B cell (primary cell): Measurements from ENCODE around the gene PTPRT. TPM values are rescaled to one million over a fixed set of nuclear protein-coding genes. Genes with fewer than 3 reads are reported as not detected.

Experiments used
- ATAC-seq: fragments of 200-7000 bp; cut with Tn5 transposase; one replicate; pipeline ENCODE4 v1.10.0; 2021; ENCODE audit warnings: low read depth, mild to moderate bottlenecking, moderate number of reproducible peaks, moderate library complexity
- CTCF ChIA-PET: fragments of 350-600 bp; sonication (Branson Sonifier 250); formaldehyde crosslinking; loops from one replicate; lab custom pipeline; 2021; ENCODE audit warnings: antibody characterized with exemption, inconsistent platforms; lab: Charles Lee
- POLR2A ChIA-PET: fragments of 350-600 bp; sonication (Branson Sonifier 250); formaldehyde crosslinking; loops from one replicate; lab custom pipeline; 2021; ENCODE audit warnings: antibody characterized with exemption; lab: Charles Lee
- DNase-seq: peaks from one replicate; pipeline ENCODE4 v3.0.0; 2013
- H2AFZ ChIP-seq: 2 replicates; pipeline ENCODE4 v1.6.1; 2012; ENCODE audit warnings: mild to moderate bottlenecking, low read depth, low read length; ENCODE audit not compliant: insufficient read depth, poor library complexity, severe bottlenecking
- H3K27ac ChIP-seq, 2 donors: 1 replicate in 1 of 2; 2 replicates in 1 of 2; pipeline ENCODE4 v1.5.1; 2012 to 2013; ENCODE audit warnings: low read length in 2 of 2, mild to moderate bottlenecking in 2 of 2, moderate library complexity in 1 of 2
- H3K27me3 ChIP-seq, 4 experiments: fragments of 200-600 bp in 1 of 4; sonication (generic) in 1 of 4; replicated peaks in 1 of 4; 1 replicate in 2 of 4; 2 replicates in 2 of 4; pipeline versions ENCODE4 v1.6.1 to v1.7.0; 2013 to 2016; ENCODE audit warnings: low read length in 3 of 4, mild to moderate bottlenecking in 2 of 4, mixed read lengths in 1 of 4, moderate library complexity in 1 of 4; ENCODE audit not compliant: insufficient read depth in 4 of 4, control insufficient read depth in 3 of 4; ENCODE audit errors: control extremely low read depth in 1 of 4
- H3K36me3 ChIP-seq, 2 experiments: replicated peaks in 1 of 2; 1 replicate in 1 of 2; 2 replicates in 1 of 2; pipeline versions ENCODE4 v1.6.1 to v1.7.1; 2013; ENCODE audit warnings: low read length in 1 of 2; ENCODE audit not compliant: insufficient read depth in 2 of 2, control insufficient read depth in 1 of 2; ENCODE audit errors: control extremely low read depth in 1 of 2, extremely low read depth in 1 of 2
- H3K4me1 ChIP-seq, 2 donors: fragments of 200-600 bp in 1 of 2; sonication (generic) in 1 of 2; 1 replicate in 1 of 2; 2 replicates in 1 of 2; pipeline versions ENCODE4 v1.5.1 to v1.6.1; 2013 to 2017; ENCODE audit warnings: low read length in 2 of 2; ENCODE audit not compliant: control insufficient read depth in 2 of 2, insufficient read depth in 2 of 2
- H3K4me2 ChIP-seq: replicated peaks from 2 replicates; pipeline ENCODE3; 2012; ENCODE audit warnings: mild to moderate bottlenecking, low read depth, low read length; ENCODE audit not compliant: poor library complexity, severe bottlenecking
- H3K4me3 ChIP-seq, 5 experiments: fragments of 200-600 bp in 1 of 5; sonication (generic) in 1 of 5; 1 replicate in 3 of 5; 2 replicates in 2 of 5; pipeline versions ENCODE4 v1.5.1 to v1.7.0; 2011 to 2016; ENCODE audit warnings: low read length in 4 of 5, mild to moderate bottlenecking in 4 of 5, low read depth in 2 of 5, control low read depth in 1 of 5, moderate library complexity in 1 of 5; ENCODE audit not compliant: insufficient read depth in 1 of 5; ENCODE audit errors: control extremely low read depth in 1 of 5, extremely low read depth in 1 of 5
- H3K79me2 ChIP-seq: fragments of 200-600 bp; sonication (generic); one replicate; pipeline ENCODE4 v1.6.0; 2016; ENCODE audit warnings: low read length; ENCODE audit not compliant: control insufficient read depth, insufficient read depth
- H3K9ac ChIP-seq: fragments of 200-600 bp; sonication (generic); 2 replicates; pipeline ENCODE4 v1.6.1; 2017; ENCODE audit warnings: mild to moderate bottlenecking, low read length, moderate library complexity
- H3K9me3 ChIP-seq, 3 donors: one replicate each; pipeline versions ENCODE4 v1.6.1 to v1.7.1; 2013; ENCODE audit warnings: low read length in 2 of 3; ENCODE audit not compliant: control insufficient read depth in 2 of 3, insufficient read depth in 1 of 3; ENCODE audit errors: control extremely low read depth in 1 of 3
- H4K20me1 ChIP-seq: 2 replicates; pipeline ENCODE4 v1.6.0; 2012; ENCODE audit warnings: mild to moderate bottlenecking, low read length; ENCODE audit not compliant: insufficient read depth, control insufficient read depth, poor library complexity, severe bottlenecking
- H3K27ac Mint-ChIP-seq: one replicate; pipeline ENCODE4 v1.8.0; 2021; ENCODE audit warnings: mixed read lengths
- H3K27me3 Mint-ChIP-seq: one replicate; pipeline ENCODE4 v1.8.0; 2021; ENCODE audit warnings: mixed read lengths
- H3K4me1 Mint-ChIP-seq: one replicate; pipeline ENCODE4 v1.8.0; 2021; ENCODE audit warnings: mixed read lengths
- H3K4me3 Mint-ChIP-seq: one replicate; pipeline ENCODE4 v1.8.0; 2021; ENCODE audit warnings: mixed read lengths
- H3K9me3 Mint-ChIP-seq: one replicate; pipeline ENCODE4 v1.8.0; 2022; ENCODE audit warnings: mixed read lengths; ENCODE audit not compliant: insufficient read depth
- EZH2 ChIP-seq: IDR thresholded peaks from 2 replicates; pipeline ENCODE4 v1.6.1; 2012; ENCODE audit warnings: borderline replicate concordance, low read depth, mild to moderate bottlenecking, moderate library complexity, low read length; ENCODE audit not compliant: insufficient read depth, poor library complexity, severe bottlenecking
- WGBS: methylation state at CpG from one replicate; pipeline ENCODE4 v1.1.5; 2013; ENCODE audit warnings: missing lambda C conversion rate; ENCODE audit not compliant: insufficient coverage; 5-methylcytosine and 5-hydroxymethylcytosine counted together
- intact Hi-C: fragments of 100-400 bp; cut with micrococcal nuclease; formaldehyde crosslinking; loops from one replicate; pipeline ENCODE4 v1.10.0; 2022
- polyA plus RNA-seq: library from polyadenylated mRNA; depleted of rRNA; stranded (reverse); fragments of >200 nt; gene quantifications from 2 replicates; pipeline ENCODE4 v1.2.3, GENCODE V29; 2012
- total RNA-seq, 2 donors: library from RNA; stranded (reverse); fragments of 120-200 nt in 1 of 2; gene quantifications; 1 replicate in 1 of 2; 2 replicates in 1 of 2; pipeline versions ENCODE4 v1.2.3 to v1.2.4, GENCODE V29; 2013 to 2022
- TF ChIP-seq, protein P1 (sequence below): fragments of 200-600 bp; IDR thresholded peaks from one replicate; pipeline ENCODE4 v1.8.0; 2022; ENCODE audit warnings: antibody characterized with exemption, mild to moderate bottlenecking

The PTPRT gene
- total and polyA plus RNA-seq, 2 donors (not counting 1 experiment from before 2014, with no cell fraction given), result not detected

GRCh38 chr20:43171930-43172329 is 17.8 kb downstream of the PTPRT start:
- H4K20me1 ChIP-seq, result no peaks in the 10 kb centered on the region
- H3K4me1 ChIP-seq, result no peaks in the 10 kb centered on the region
- no peak overlapping the region for H2AFZ ChIP-seq
- POLR2A ChIA-PET, result no interaction called here
- DNase-seq (no peak), ATAC-seq (no peak)
- Mint-ChIP-seq H3K4me1 (no peaks in the 10 kb centered on the region), H3K9me3 (no peaks in the 10 kb centered on the region), H3K27me3 (peaks cover 13% of the 10 kb centered on the region), H3K4me3 (no peak overlapping the region), H3K27ac (no peak overlapping the region)
- no peak overlapping the region for H3K4me3 ChIP-seq
- H3K27me3 ChIP-seq, result no peaks in the 10 kb centered on the region
- H3K9me3 ChIP-seq, result no peaks in the 10 kb centered on the region
- 78% methylated on average over 4 of the region's 5 CpGs for WGBS
- TF ChIP-seq, protein P1, sequence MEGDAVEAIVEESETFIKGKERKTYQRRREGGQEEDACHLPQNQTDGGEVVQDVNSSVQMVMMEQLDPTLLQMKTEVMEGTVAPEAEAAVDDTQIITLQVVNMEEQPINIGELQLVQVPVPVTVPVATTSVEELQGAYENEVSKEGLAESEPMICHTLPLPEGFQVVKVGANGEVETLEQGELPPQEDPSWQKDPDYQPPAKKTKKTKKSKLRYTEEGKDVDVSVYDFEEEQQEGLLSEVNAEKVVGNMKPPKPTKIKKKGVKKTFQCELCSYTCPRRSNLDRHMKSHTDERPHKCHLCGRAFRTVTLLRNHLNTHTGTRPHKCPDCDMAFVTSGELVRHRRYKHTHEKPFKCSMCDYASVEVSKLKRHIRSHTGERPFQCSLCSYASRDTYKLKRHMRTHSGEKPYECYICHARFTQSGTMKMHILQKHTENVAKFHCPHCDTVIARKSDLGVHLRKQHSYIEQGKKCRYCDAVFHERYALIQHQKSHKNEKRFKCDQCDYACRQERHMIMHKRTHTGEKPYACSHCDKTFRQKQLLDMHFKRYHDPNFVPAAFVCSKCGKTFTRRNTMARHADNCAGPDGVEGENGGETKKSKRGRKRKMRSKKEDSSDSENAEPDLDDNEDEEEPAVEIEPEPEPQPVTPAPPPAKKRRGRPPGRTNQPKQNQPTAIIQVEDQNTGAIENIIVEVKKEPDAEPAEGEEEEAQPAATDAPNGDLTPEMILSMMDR, result no peak
- no peak for TF ChIP-seq EZH2
- no peaks in the 10 kb centered on the region for H3K79me2 ChIP-seq
- H3K9ac ChIP-seq, result no peak overlapping the region
- CTCF ChIA-PET, result no interaction called here
- H3K4me2 ChIP-seq, result no peak overlapping the region
- intact Hi-C loops, result no loop called here
- H3K36me3 ChIP-seq, result no peaks in the 10 kb centered on the region
- no peak overlapping the region for H3K27ac ChIP-seq

- Mint-ChIP-seq H3K4me1 (no peaks in the 10 kb centered on the region), H3K9me3 (no peaks in the 10 kb centered on the region), H3K27ac (no peak overlapping the region), H3K4me3 (no peak overlapping the region), H3K27me3 (peaks cover 10% of the 10 kb centered on the region)
- Histone ChIP-seq H3K4me2 (no peak overlapping the region), H3K36me3 (no peaks in the 10 kb centered on the region), H3K4me3 (no peak overlapping the region), H3K79me2 (no peaks in the 10 kb centered on the region), H3K27me3 (no peaks in the 10 kb centered on the region), H3K9me3 (no peaks in the 10 kb centered on the region), H4K20me1 (no peaks in the 10 kb centered on the region), H3K9ac (no peak overlapping the region), H3K27ac (no peak overlapping the region), H3K4me1 (no peaks in the 10 kb centered on the region), H2AFZ (no peak overlapping the region)
- WGBS, result no CpG with 5 or more reads among the region's 4 CpGs
- DNase-seq (no peak), ATAC-seq (no peak)
- ChIA-PET CTCF (no interaction called here), POLR2A (no interaction called here)
- no peak for TF ChIP-seq EZH2
- TF ChIP-seq, protein P1, result no peak
- intact Hi-C loops, result no loop called here
Observed at GRCh38 chr20:43170771-43171170, 18.9 kb downstream of the PTPRT start.
